Neural crest cell (in vitro differentiated cells): ENCODE results near the gene PTMA. TPM values are rescaled to one million over a fixed set of nuclear protein-coding genes. Genes with fewer than 3 reads are reported as not detected.
A peak's percentile ranks its signal among the peaks of the same experiment; 100 is the strongest.
"Not testable (repeated sequence)": the region's sequence is repeated elsewhere in the genome, so short reads cannot be mapped to it uniquely, and the experiment has no call there.

Experiments
- DNase-seq: peaks from one replicate; pipeline ENCODE4 v3.0.0; 2021; ENCODE audit warnings: low read depth, mixed read lengths, low spot score
- H3K27ac Mint-ChIP-seq: one replicate; pipeline ENCODE4 v1.8.0; 2021; ENCODE audit warnings: mild to moderate bottlenecking, mixed read lengths; ENCODE audit not compliant: unreplicated experiment
- H3K27me3 Mint-ChIP-seq: 2 replicates; pipeline ENCODE4 v1.8.0; 2021; ENCODE audit warnings: low read depth, mild to moderate bottlenecking, mixed read lengths
- H3K36me3 Mint-ChIP-seq: 2 replicates; pipeline ENCODE4 v1.8.0; 2021; ENCODE audit warnings: low read depth, mild to moderate bottlenecking, mixed read lengths
- H3K4me1 Mint-ChIP-seq: 2 replicates; pipeline ENCODE4 v1.8.0; 2021; ENCODE audit warnings: mixed read lengths
- H3K4me3 Mint-ChIP-seq: one replicate; pipeline ENCODE4 v1.8.0; 2021; ENCODE audit warnings: mild to moderate bottlenecking, mixed read lengths
- H3K9me3 Mint-ChIP-seq: 2 replicates; pipeline ENCODE4 v1.8.0; 2021; ENCODE audit warnings: mixed read lengths
- CTCF ChIP-seq: fragments of 200-600 bp; sonication (generic); conservative IDR thresholded peaks from 2 replicates; pipeline ENCODE4 v1.5.0; 2021; ENCODE audit warnings: antibody characterized with exemption, mild to moderate bottlenecking
- total RNA-seq: library from RNA; stranded (reverse); gene quantifications from 2 replicates; pipeline ENCODE4 v1.2.1, GENCODE V29; 2021

Gene PTMA
- total RNA-seq, 1 donor from 2014 or later: 1,415 TPM

GRCh38 chr2:231709981-231710798 is 1.9 kb downstream of the PTMA start:
- Mint-ChIP-seq H3K9me3 (peaks cover 3% of the 10 kb centered on the region), H3K4me1 (peaks cover 60% of the 10 kb centered on the region), H3K27ac (peak overlapping the region; percentile 98), H3K36me3 (peaks cover 39% of the 10 kb centered on the region), H3K27me3 (peaks cover 59% of the 10 kb centered on the region), H3K4me3 (peak overlapping the region; percentile 98)
- DNase-seq: peak; percentile 90
- peak; percentile 82 for TF ChIP-seq CTCF

DNA sequence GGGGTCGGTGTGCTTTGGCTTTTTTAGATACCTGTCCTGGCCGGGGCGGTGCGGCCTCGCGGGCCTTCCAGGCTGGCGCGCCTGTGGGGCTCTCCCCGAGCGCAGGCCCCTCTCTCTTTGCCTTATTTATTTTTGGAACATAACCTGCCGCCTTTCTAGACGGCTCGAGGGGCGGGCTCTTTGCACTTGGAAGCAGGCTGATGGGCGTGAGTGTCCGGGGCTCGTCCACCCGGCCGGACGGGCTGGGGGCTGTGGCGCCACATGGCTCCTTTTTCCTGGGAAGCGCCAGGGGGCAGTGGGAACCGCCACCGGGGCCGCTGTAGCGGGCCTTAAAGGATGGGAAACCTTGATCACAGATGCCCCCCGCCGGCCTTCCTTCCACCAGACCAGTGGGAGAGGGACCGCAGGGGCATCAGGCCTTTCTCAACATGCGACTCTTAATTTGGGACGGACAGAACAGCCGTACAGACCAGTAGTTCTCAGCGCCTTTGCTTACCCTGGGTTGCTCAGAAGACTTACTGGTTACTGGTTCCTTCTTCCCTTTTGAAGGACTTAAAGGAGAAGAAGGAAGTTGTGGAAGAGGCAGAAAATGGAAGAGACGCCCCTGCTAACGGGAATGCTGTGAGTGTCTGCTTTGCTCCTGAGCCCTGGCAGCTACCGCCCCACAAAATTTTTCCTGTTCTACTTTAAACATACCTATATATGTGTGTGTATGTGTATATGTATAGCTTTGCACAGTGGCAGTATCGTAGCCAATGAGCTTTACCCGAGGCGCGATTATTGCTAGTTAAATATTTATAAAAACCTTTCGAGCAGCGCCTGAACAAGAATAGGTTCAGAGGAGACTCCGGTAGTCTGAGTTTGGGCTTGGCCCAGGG is 2.7 kb downstream of the PTMA start:
- Mint-ChIP-seq H3K36me3 (peaks cover 44% of the 10 kb centered on the region), H3K27me3 (peaks cover 67% of the 10 kb centered on the region), H3K4me3 (peak overlapping the region; percentile 93), H3K9me3 (peaks cover 3% of the 10 kb centered on the region), H3K4me1 (peaks cover 60% of the 10 kb centered on the region), H3K27ac (peak overlapping the region; percentile 95)
- DNase-seq: no peak
- no peak for TF ChIP-seq CTCF

GRCh38 chr2:231711677-231712450 is 3.5 kb downstream of the PTMA start:
- Mint-ChIP-seq H3K36me3 (peaks cover 44% of the 10 kb centered on the region), H3K9me3 (peaks cover 3% of the 10 kb centered on the region), H3K27me3 (peaks cover 68% of the 10 kb centered on the region), H3K4me1 (peaks cover 63% of the 10 kb centered on the region), H3K27ac (peak overlapping the region; percentile 93), H3K4me3 (peak overlapping the region; percentile 93)
- no peak for DNase-seq
- no peak for TF ChIP-seq CTCF

DNA sequence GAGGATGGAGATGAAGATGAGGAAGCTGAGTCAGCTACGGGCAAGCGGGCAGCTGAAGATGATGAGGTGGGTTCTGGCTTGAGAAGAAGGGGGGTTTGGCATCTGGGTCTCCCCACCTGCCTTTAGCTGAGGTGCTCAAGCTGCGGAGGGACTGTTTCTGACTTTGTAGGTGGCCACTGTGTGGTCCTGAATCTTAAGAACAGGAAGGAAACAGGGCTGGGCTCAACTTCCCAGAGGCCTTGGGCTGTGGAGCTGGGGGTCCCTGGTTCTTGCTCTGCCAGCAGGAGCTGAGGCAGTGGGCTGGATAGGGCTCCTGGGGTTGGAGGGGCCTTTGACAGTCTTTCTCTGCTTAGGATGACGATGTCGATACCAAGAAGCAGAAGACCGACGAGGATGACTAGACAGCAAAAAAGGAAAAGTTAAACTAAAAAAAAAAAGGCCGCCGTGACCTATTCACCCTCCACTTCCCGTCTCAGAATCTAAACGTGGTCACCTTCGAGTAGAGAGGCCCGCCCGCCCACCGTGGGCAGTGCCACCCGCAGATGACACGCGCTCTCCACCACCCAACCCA is 4.2 kb downstream of the PTMA start:
- H3K9me3 Mint-ChIP-seq, DNase-seq: not testable (repeated sequence)
- peaks cover 63% of the 10 kb centered on the region for H3K4me1 Mint-ChIP-seq
- H3K4me3 Mint-ChIP-seq: peak overlapping the region; percentile 93
- H3K36me3 Mint-ChIP-seq: peaks cover 44% of the 10 kb centered on the region
- H3K27ac Mint-ChIP-seq: peak overlapping the region; percentile 88
- H3K27me3 Mint-ChIP-seq: peaks cover 66% of the 10 kb centered on the region

DNA sequence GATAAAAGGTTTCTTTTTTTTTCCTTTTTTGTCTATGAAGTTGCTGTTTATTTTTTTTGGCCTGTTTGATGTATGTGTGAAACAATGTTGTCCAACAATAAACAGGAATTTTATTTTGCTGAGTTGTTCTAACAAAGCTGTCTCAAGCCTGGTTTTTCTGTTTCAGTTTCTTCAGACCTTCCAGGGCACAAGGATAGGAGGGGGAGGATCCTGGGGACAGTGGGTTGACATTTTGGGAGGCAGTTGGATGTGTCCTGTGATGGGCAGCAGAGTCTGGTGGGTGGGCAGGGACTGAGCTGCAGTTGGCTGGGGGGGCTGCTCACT is 5.0 kb downstream of the PTMA start:
- H3K36me3 Mint-ChIP-seq: peaks cover 42% of the 10 kb centered on the region
- not testable (repeated sequence) for H3K9me3 Mint-ChIP-seq, DNase-seq
- H3K4me1 Mint-ChIP-seq: peaks cover 59% of the 10 kb centered on the region
- H3K4me3 Mint-ChIP-seq: peak overlapping the region; percentile 91
- H3K27me3 Mint-ChIP-seq: peaks cover 62% of the 10 kb centered on the region
- H3K27ac Mint-ChIP-seq: peak overlapping the region; percentile 96
